ENCODE data around the gene EHD3. TPM values are rescaled to one million over a fixed set of nuclear protein-coding genes. Genes with fewer than 3 reads are reported as not detected.

The EHD3 gene
- polyA plus RNA-seq, 1 experiment, result 39.8 TPM

DNA sequence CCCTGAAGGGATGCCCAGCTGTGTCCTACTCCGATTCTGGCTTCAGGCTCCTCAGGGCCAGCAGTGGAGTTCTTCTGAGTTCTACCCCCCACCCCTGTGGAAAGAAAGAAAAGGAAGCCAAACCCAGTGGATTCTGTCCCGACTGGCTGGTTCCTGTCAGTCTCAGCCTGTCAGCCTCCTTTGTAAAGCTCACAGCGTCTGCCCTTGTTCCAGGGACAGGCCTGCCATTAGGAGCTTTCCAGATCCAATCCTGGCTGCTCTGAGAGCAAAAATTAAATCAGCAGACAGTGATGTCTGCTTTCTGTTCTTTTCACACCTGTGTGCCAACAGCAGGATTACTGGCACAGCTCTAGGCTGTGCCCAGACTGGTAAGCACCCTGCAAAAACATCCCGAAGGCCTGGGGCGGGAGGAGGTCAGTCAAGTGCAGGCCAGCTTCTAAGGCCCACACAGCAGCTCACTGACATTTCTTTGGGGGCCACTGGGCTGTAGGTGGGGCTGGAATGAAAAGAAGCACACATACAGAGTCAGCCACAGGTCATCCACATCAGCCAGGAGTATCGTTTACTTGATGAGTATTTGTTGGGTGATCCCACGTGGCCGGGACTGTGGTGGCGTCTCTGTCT, 69.1 kb downstream of the EHD3 start:
- ChIA-PET POLR2A (interaction anchor here (0.6 kb wide), 1 partner anchor 16 kb away, joined by 4 read pairs; no protein-coding TSS in a partner anchor), CTCF (interaction anchor here (1.6 to 1.7 kb wide), 2 partner anchors 30 to 69 kb away, joined by 6 to 7 read pairs; partner anchors contain the start of gene EHD3)
- Histone ChIP-seq H3K9me3 (ENCODE audit: control insufficient read depth, insufficient read depth, low read length) (no peaks in the 10 kb centered on the region), H3K27ac (ENCODE audit: low read depth, low read length) (no peak overlapping the region), H3K4me3 (ENCODE audit: low read depth, low read length) (no peak overlapping the region), H3K27me3 (ENCODE audit: control insufficient read depth, insufficient read depth, low read length) (peaks cover 4% of the 10 kb centered on the region)
- TF ChIP-seq, protein P1, sequence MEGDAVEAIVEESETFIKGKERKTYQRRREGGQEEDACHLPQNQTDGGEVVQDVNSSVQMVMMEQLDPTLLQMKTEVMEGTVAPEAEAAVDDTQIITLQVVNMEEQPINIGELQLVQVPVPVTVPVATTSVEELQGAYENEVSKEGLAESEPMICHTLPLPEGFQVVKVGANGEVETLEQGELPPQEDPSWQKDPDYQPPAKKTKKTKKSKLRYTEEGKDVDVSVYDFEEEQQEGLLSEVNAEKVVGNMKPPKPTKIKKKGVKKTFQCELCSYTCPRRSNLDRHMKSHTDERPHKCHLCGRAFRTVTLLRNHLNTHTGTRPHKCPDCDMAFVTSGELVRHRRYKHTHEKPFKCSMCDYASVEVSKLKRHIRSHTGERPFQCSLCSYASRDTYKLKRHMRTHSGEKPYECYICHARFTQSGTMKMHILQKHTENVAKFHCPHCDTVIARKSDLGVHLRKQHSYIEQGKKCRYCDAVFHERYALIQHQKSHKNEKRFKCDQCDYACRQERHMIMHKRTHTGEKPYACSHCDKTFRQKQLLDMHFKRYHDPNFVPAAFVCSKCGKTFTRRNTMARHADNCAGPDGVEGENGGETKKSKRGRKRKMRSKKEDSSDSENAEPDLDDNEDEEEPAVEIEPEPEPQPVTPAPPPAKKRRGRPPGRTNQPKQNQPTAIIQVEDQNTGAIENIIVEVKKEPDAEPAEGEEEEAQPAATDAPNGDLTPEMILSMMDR (IDR thresholded peaks at IDR 0.05; ENCODE audit: low read depth, low read length), result no peak
- no peak for DNase-seq (ENCODE audit: low read depth, low spot score)

- Histone ChIP-seq H3K4me3 (ENCODE audit: low read depth, low read length) (no peak overlapping the region), H3K27me3 (ENCODE audit: control insufficient read depth, insufficient read depth, low read length) (peaks cover 5% of the 10 kb centered on the region), H3K9me3 (ENCODE audit: control insufficient read depth, insufficient read depth, low read length) (no peaks in the 10 kb centered on the region), H3K27ac (ENCODE audit: low read depth, low read length) (no peak overlapping the region)
- ChIA-PET CTCF (no interaction called here), POLR2A (no interaction called here)
- no peak for DNase-seq (ENCODE audit: low read depth, low spot score)
- TF ChIP-seq, protein P1 (IDR thresholded peaks at IDR 0.05; ENCODE audit: low read depth, low read length), result no peak
Observed at GRCh38 chr2:31304816-31305215, 70.9 kb downstream of the EHD3 start.

- H3K4me3 ChIP-seq (ENCODE audit: low read depth, low read length), result no peak overlapping the region
- ChIA-PET POLR2A (interaction anchor here (1.0 kb wide), 1 partner anchor 79 kb away, joined by 3 read pairs; the partner anchor contains the start of gene EHD3), CTCF (interaction anchor here (0.9 to 1.3 kb wide), 2 partner anchors 79 to 601 kb away, joined by 3 to 6 read pairs; partner anchors contain the start of gene EHD3)
- H3K27ac ChIP-seq (ENCODE audit: low read depth, low read length), result no peak overlapping the region
- H3K9me3 ChIP-seq (ENCODE audit: control insufficient read depth, insufficient read depth, low read length), result no peaks in the 10 kb centered on the region
- DNase-seq (ENCODE audit: low read depth, low spot score), result peak; percentile 30
- TF ChIP-seq, protein P1 (IDR thresholded peaks at IDR 0.05; ENCODE audit: low read depth, low read length), result no peak
- peaks cover 6% of the 10 kb centered on the region for H3K27me3 ChIP-seq (ENCODE audit: control insufficient read depth, insufficient read depth, low read length)
Observed at GRCh38 chr2:31312898-31313297, 78.9 kb downstream of the EHD3 start.

- DNase-seq (ENCODE audit: low read depth, low spot score), result no peak
- POLR2A ChIA-PET, result no interaction called here
- H3K27ac ChIP-seq (ENCODE audit: low read depth, low read length), result no peak overlapping the region
- no peak overlapping the region for H3K4me3 ChIP-seq (ENCODE audit: low read depth, low read length)
- no peaks in the 10 kb centered on the region for H3K9me3 ChIP-seq (ENCODE audit: control insufficient read depth, insufficient read depth, low read length)
- TF ChIP-seq, protein P1 (IDR thresholded peaks at IDR 0.05; ENCODE audit: low read depth, low read length), result no peak
- peaks cover 5% of the 10 kb centered on the region for H3K27me3 ChIP-seq (ENCODE audit: control insufficient read depth, insufficient read depth, low read length)
- CTCF ChIA-PET, result interaction anchor here (0.7 kb wide), 1 partner anchor 81 kb away, joined by 4 read pairs; no protein-coding TSS in a partner anchor
Observed at GRCh38 chr2:31314761-31315160, 80.8 kb downstream of the EHD3 start.

- ChIA-PET POLR2A (no interaction called here), CTCF (interaction anchor here (0.9 to 4.5 kb wide), 4 partner anchors 13 to 605 kb away, joined by 3 to 41 read pairs (median 6); partner anchors contain the start of gene EHD3)
- TF ChIP-seq, protein P1 (IDR thresholded peaks at IDR 0.05; ENCODE audit: low read depth, low read length), result no peak
- no peak for DNase-seq (ENCODE audit: low read depth, low spot score)
- no peaks in the 10 kb centered on the region for H3K27me3 ChIP-seq (ENCODE audit: control insufficient read depth, insufficient read depth, low read length)
- no peak overlapping the region for H3K27ac ChIP-seq (ENCODE audit: low read depth, low read length)
- no peak overlapping the region for H3K4me3 ChIP-seq (ENCODE audit: low read depth, low read length)
- no peaks in the 10 kb centered on the region for H3K9me3 ChIP-seq (ENCODE audit: control insufficient read depth, insufficient read depth, low read length)
Observed at GRCh38 chr2:31317396-31317795, 83.4 kb downstream of the EHD3 start.
